Middle frontal gyrus (tissue), 1 donor: ENCODE data around the gene PPP1R3A.
A peak's percentile ranks its signal among the peaks of the same experiment; 100 is the strongest.
"Not testable (repeated sequence)": the region's sequence is repeated elsewhere in the genome, so short reads cannot be mapped to it uniquely, and the experiment has no call there.

Experiments
- DNase-seq: peaks from one replicate; pipeline ENCODE4 v3.0.0-alpha.2; 2015; ENCODE audit warnings: low spot score; ENCODE audit errors: extremely low spot score

The PPP1R3A gene, protein sequence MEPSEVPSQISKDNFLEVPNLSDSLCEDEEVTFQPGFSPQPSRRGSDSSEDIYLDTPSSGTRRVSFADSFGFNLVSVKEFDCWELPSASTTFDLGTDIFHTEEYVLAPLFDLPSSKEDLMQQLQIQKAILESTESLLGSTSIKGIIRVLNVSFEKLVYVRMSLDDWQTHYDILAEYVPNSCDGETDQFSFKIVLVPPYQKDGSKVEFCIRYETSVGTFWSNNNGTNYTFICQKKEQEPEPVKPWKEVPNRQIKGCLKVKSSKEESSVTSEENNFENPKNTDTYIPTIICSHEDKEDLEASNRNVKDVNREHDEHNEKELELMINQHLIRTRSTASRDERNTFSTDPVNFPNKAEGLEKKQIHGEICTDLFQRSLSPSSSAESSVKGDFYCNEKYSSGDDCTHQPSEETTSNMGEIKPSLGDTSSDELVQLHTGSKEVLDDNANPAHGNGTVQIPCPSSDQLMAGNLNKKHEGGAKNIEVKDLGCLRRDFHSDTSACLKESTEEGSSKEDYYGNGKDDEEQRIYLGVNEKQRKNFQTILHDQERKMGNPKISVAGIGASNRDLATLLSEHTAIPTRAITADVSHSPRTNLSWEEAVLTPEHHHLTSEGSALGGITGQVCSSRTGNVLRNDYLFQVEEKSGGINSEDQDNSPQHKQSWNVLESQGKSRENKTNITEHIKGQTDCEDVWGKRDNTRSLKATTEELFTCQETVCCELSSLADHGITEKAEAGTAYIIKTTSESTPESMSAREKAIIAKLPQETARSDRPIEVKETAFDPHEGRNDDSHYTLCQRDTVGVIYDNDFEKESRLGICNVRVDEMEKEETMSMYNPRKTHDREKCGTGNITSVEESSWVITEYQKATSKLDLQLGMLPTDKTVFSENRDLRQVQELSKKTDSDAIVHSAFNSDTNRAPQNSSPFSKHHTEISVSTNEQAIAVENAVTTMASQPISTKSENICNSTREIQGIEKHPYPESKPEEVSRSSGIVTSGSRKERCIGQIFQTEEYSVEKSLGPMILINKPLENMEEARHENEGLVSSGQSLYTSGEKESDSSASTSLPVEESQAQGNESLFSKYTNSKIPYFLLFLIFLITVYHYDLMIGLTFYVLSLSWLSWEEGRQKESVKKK

DNA sequence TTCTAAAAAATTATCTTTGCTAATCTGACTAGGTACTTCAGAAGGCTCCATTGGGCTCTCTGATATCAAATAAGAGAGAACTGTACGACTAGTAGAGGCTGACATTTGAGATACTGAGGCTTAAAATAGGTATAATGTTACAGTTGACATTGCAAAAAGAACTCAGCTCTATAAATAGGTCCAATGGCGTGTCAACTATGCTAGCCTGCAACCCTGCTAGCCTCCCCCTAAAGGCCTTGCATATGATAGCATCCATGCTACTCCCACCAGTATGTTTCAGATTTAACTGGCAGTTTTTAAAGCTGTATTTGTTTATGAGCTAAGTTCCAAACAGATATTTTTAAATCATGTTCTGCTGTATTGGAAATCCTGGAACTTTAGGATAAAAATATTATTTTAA is at the start of gene PPP1R3A:
PPP1R3A (minus strand) TSS at position 64 of the 400 bp plus-strand sequence; CDS start at position 51, 13 bp downstream.
- DNase-seq = no peak

- no peak for DNase-seq
These were observed 44.5 kb upstream of the PPP1R3A start for GRCh38 chr7:113963356-113963755.

- DNase-seq = no peak
These were observed 41.1 kb upstream of the PPP1R3A start for GRCh38 chr7:113959910-113960309.

- DNase-seq = no peak
These were observed 36.3 kb upstream of the PPP1R3A start for GRCh38 chr7:113955157-113955556.

- no peak for DNase-seq
These were observed 34.7 kb upstream of the PPP1R3A start for GRCh38 chr7:113953553-113953952.

GRCh38 chr7:113945018-113945938 is 26.5 kb upstream of the PPP1R3A start:
- peak; percentile 46 for DNase-seq

DNA sequence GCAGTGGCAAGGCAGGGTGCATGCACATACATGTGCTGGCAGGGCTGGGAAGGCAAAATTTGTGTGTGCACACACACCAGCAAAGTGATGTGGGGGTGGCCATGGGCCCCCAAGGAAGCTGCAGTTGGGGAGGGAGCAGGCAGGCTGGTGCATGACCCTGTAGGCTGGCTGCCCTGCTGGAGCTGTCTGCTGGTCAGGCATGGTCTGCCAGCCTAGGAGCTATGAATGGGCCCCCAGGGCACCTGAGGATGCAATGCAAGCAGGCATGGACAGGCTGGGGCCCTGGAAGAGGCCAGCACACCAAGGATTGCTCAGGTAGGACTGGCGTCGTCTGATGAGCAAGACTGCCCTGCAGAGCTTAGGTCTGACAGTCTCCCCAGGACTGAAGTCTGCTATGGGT is 18.2 kb upstream of the PPP1R3A start:
- DNase-seq = no peak

DNA sequence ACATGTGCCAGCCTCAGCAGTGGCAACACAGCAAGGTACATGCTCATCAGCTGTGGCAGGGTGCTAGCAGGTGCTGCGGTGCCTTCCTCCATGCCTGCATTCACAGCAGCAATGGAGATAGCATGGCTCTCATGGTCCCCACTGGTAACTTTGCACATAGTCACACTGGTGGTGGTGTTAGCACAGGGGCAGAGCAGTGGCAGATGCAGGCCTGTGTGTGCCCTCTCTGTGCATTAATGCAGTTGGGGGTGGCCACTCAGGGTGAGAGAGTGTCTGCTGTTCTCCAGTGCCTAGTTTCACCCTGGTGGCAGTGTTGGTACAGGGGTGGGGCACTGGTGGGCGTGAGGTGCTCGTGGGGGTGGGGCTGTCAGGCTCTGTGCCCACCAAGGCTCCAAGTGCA is 17.7 kb upstream of the PPP1R3A start:
- DNase-seq = no peak

GRCh38 chr7:113929389-113929788 is 10.6 kb upstream of the PPP1R3A start:
- not testable (repeated sequence) for DNase-seq

GRCh38 chr7:113928112-113928511 is 9.3 kb upstream of the PPP1R3A start:
- DNase-seq = no peak

GRCh38 chr7:113922049-113922448 is 3.2 kb upstream of the PPP1R3A start:
- no peak for DNase-seq

DNA sequence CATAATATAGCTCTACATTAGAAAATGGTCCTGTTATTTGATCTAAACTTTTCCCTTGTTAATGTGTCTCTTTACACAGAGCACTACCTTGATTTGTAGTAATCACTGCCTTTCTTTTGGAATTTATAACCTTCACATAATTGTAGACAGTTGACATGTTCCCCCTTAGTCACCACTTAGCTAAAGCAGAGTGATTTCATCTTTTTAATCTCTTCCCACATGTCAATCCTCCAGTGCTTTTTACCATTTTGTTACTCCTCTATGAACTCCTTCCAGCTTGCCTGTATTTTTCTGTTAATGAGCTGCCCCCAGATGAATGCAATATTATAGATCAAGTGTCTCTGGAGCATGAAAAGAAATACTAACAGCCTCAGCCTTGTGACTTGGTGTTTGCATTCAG is 2.6 kb upstream of the PPP1R3A start:
- no peak for DNase-seq

DNA sequence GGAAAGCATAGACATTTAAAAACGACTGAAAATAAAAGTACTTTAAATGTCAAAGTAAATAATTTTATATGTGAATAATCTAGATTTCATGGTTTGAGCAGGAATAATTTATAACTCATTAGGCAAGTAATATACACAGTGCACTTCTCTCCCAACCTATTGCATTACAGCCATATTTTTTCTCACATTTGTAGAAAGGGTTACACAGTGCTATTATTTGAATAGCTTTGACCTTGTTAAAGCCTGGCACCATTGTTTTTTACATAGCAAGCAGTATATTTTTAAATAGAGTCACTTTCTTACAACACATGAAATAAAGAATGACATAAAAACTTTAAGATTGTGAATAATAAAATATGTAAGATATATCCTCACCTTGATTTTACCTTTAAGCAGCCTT is 969 bp downstream of the PPP1R3A start:
- no peak for DNase-seq

- no peak for DNase-seq
These were observed 2.9 kb downstream of the PPP1R3A start for GRCh38 chr7:113915956-113916355.

- no peak for DNase-seq
These were observed 5.9 kb downstream of the PPP1R3A start for GRCh38 chr7:113912876-113913275.

GRCh38 chr7:113907617-113908016 is 11.2 kb downstream of the PPP1R3A start:
- no peak for DNase-seq

DNA sequence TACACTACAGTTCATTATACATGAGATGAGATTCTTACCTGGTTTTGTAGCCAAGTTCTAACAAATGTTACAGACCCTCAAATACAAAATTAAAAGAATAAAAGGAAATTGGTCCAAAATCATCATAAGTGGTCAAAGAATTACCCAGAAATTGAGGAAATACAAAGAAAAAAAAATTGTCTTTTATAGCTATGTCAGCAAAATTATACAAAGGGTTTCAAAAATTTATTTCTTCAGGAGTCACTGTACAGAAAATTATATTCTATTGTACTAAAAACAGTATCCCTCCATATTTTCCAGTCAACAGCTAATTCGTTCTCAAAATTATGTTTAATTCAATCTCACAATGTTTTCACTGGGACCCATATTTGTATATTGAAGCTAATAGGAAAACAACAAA is 14.3 kb downstream of the PPP1R3A start:
- no peak for DNase-seq

GRCh38 chr7:113892818-113893217 is 26.0 kb downstream of the PPP1R3A start:
- DNase-seq = no peak

- no peak for DNase-seq
These were observed 27.0 kb downstream of the PPP1R3A start for GRCh38 chr7:113891828-113892227.

- DNase-seq = no peak
These were observed 27.8 kb downstream of the PPP1R3A start for GRCh38 chr7:113891031-113891350.
